DMS 273 (cell line): ENCODE data around the gene CORO2A.
"Not testable (repeated sequence)": the region's sequence is repeated elsewhere in the genome, so short reads cannot be mapped to it uniquely, and the experiment has no call there.

ENCODE experiments used
- DNase-seq: peaks from one replicate; lab custom pipeline; 2025; ENCODE audit not compliant: unreplicated experiment; lab: John Stamatoyannopoulos, UW

The CORO2A gene

DNA sequence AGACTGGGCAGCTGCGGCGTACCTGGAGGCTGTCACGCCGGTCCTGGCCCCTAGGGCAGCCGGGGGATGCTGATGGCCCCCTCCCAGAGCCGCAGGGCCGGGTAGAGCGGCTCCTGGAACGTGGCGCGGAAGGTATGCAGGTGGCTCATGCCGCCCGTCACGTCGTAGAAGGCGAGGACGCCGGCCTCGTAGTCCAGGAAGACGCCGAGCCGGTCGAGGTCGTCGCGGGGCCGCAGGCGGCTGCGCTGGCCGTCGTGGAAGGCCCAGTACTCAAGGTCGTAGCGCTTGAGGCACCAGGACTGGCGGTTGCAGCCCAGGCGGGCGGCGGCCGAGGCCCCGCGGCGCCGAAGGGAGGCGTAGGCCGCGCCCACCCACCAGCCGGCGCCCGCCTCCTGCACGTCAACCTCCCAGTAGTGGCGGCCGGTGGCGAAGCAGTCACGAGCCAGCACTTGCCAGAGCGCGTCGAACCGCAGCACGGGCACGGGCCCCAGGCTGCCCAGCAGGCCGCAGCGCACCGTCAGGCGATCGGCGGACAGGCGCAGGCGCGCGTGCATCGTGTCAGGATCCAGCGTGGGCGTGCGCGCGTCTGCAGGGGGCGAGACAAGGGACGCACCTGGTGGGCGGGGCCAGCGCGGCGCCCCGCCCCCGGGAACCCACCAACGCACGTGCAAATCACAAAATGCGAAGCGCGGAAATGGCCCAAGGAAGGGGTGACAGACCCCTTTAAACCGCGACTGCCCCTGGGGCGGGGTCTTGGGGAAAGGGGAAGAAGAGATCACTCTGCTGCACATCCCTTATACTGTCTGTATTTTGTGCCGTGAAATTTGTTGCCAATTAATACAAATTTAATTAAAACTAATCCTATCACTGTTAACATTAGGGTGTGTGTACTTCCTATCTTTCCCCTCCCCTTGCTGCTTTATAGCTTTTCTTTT lies 104.8 kb downstream of the CORO2A start:
- no peak for DNase-seq

- DNase-seq, result no peak
Observed at GRCh38 chr9:98086461-98086860, 106.0 kb downstream of the CORO2A start.

DNA sequence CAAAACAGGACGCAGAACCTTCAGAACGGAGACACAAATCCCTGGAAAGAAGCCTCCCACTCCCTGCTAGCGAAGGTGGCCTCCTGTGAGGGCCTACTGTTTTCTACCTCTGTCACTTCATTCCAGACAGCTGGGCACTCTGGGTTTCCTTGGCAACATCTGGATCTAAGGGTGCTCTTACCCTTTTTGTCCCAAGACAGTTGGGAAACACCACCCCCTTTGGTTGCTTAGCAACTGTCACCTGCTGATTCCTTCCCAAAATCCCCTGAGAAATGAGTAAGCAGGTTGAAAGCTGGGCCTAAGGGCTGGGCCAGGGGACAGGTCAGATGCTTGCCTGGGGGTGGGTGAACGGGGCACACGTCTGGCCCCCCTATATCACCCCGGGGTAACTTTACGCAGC lies 106.5 kb downstream of the CORO2A start:
- peak; percentile 56 for DNase-seq

DNA sequence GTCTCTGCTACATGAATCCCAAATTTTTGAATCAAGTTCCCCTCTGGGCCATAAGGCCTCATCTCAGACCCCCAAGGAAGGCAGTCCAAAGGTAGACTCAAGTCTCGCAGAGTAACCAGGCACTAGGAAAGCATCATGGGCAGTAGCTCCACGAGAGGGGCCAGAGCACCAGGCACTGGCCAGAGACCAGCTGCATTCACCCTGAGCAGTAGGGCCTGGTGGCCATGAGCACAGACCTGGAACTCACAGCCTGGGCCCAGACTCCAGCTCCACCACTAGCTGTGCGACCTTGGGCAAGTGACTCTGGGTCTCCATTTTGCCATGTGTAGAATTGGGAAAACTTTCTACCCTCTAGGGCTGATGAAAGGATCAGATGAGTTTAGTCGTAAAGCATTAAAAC lies 107.4 kb downstream of the CORO2A start:
- DNase-seq, result no peak

DNA sequence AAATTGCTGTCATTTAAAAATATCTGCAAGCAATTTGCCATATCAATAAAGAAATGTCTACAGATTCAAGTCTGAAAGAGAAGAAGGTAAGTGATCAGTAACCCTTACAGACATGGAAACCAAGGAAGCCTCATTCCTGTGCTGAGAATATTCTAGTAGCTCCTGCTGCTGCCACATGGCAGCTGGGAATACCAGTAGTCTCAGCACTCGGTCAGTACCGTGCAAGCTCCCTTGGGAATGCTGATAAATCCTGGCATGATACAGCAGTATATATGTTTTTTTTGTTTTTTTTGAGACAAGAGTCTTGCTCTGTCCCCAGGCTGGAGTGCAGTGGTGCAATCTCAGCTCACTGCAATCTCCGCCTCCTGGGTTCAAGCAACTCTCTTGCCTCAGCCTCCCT lies 108.0 kb downstream of the CORO2A start:
- no peak for DNase-seq

DNA sequence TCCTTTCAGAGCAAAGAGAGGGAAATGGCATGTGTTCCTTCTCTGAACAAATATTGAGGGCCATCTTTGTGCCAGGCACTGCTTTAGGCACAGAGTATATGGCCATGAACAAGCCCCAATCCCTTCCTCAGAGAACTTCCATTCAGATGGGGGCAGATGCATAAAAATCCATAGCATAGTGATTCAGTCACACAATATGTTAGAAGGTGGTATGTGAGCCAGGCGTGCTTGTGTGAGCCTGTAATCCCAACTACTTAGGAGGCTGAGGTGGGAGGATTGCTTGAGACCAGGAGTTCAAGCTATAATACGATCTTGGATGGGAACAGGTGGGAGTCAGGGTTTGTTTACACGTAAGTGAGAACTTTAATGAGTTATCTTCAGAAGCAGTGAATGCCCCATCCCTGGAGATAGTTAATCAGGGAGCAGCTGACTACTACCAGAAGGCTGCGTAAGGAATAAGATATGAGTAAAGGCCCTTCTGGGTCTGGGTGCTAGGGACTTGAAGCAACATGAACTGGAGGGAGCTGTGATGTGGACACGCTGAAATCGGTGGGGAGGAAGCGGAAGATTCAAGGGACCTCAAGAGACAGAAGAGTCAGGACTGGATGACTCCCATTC lies 108.8 kb downstream of the CORO2A start:
- no peak for DNase-seq

DNA sequence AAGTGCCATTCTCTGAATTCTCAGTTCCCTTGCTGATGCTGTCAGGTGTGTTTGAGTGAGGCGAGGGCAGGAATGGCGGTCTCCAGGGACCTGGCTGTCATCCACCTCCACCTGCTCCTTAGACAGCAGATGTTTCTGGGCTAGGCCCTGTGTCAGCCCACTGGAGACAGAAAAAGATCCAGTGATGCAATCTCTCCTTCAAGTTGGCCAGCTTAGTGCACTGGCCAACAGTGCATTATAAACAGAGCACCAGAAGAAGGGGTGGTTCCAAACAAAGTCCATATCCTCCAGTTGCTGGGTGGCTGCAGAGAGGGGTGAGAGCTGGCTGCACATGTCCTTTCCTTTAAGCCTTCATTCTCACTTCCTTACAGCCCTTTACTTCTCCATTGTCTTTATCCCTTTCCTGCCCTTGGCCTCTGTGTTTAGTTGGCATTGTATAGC lies 109.4 kb downstream of the CORO2A start:
- no peak for DNase-seq

GRCh38 chr9:98081477-98082219 lies 110.8 kb downstream of the CORO2A start:
- DNase-seq, result no peak

DNA sequence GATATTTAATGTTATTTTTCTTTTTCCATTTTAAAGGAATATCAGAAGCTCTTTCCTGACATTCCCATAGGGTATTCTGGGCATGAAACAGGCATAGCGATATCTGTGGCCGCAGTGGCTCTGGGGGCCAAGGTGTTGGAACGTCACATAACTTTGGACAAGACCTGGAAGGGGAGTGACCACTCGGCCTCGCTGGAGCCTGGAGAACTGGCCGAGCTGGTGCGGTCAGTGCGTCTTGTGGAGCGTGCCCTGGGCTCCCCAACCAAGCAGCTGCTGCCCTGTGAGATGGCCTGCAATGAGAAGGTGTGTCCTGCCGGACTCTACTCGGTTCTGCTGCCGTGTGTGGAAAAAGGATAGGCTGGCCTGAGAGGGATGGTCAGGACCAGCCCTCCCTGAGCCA lies 111.7 kb downstream of the CORO2A start:
- no peak for DNase-seq

GRCh38 chr9:98080326-98080725 lies 112.1 kb downstream of the CORO2A start:
- no peak for DNase-seq

GRCh38 chr9:98078895-98079294 lies 113.5 kb downstream of the CORO2A start:
- DNase-seq, result no peak

DNA sequence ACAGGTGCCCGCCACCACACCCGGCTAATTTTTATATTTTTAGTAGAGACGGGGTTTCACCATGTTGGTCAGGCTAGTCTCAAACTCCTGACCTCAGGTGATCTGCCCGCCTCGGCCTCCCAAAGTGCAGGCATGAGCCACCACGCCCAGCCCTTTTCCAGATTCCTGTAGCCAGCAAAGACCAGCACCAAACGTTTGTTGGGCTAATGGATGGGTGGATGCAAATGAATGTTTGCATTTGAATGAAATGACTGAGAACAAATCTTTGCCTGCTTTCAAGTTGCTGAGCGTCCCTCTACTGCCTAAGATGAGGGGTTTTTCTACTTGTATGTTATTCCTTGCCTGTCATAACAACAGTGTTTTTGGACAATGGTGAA lies 115.9 kb downstream of the CORO2A start:
- DNase-seq, result not testable (repeated sequence)

DNA sequence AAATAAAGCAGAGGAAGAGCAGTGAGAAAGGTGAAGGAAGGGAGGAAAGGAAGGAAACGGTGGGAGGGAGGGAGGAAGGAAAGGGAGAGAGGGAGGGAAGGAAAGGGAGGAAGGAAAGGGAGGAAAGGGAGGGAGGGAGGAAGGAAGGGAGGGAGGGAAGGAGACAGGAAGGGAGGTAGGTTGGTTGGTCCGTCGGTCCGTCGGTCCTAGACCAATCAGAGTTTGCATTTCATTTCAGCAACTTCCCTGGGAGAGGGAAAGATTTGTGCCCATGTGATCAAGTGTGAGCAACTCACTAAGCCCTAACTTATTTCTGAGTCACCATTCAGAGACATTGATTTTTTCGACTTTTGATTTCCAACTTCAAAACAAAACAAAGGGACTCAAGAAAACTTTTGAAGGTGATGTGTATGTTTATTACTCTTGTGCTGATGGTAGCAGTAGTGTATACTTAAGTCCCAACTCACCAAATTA lies 117.1 kb downstream of the CORO2A start:
- DNase-seq, result no peak

DNA sequence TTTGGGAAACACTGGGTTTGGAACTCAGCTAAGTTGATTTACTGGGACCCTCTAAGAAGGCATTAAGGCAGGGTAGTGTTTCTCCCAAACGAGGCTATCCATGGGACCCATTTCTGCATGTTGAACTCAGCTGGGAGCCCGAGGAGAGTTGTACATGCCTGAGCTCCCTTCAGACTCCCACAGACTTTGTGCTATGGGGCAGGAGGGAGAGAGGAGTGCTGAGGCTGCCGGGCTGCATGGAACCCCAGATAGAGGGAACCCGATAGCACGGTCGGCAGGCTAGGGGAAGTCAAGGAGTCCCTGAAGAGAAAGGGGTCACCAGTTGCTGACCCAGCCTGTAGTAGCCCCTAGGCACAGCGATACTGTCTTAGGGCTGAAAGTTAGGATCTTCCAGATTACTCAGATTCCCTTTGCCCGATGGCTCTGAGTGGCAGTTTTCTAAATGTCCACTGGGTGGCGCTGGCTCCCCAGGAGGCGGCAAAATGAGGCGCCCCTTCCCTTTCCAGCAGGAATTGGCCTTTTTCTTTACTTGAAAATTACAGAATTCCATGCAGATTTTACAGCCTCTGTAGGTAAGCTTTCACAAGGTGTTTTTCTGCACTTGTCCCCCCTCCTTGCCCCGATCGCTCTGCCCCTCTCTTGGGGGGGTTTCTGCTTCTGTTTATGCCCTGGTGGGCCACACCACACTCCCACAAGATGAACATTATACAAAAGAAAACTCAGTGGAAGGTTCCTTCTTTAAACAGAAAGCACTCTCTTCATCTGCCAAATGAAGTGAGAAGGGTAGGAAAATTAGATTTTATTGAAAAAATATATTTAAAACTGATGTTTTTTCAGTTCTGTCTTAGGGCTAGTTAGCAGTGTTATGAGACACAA lies 118.1 kb downstream of the CORO2A start:
- DNase-seq, result peak; percentile 76

- DNase-seq, result no peak
Observed at GRCh38 chr9:98071737-98072136, 120.7 kb downstream of the CORO2A start.
